ENCODE data around the gene OR2K2. TPM values are rescaled to one million over a fixed set of nuclear protein-coding genes. Genes with fewer than 3 reads are reported as not detected.
"Not testable (repeated sequence)": the region's sequence is repeated elsewhere in the genome, so short reads cannot be mapped to it uniquely, and the experiment has no call there.

OR2K2 gene
- total and polyA plus RNA-seq, 4 donors: not detected

GRCh38 chr9:111284703-111285102, 45.3 kb downstream of the OR2K2 start:
- 73 to 84% methylated on average over 4 of the region's 4 CpGs for WGBS, 2 donors
- no peak overlapping the region for H3K27ac ChIP-seq (ENCODE audit: low read depth in 1 of 2, low read length in 1 of 2)
- DNase-seq: no peak
- no peak for ATAC-seq (ENCODE audit: insufficient read depth, low FRiP score)
- H3K27me3 ChIP-seq (ENCODE audit: control insufficient read depth in 3 of 3, insufficient read depth in 3 of 3, low read length in 2 of 3): no peaks in the 10 kb centered on the region
- TF ChIP-seq CTCF (IDR thresholded peaks at IDR 0.05; ENCODE audit: control extremely low read depth, extremely low read depth): no peak
- peaks cover 0 to 2% (median 0%) of the 10 kb centered on the region in 4 donors for H3K9me3 ChIP-seq (ENCODE audit: control insufficient read depth in 4 of 4, insufficient read depth in 3 of 4, low read length in 3 of 4)
- H3K9ac ChIP-seq (ENCODE audit: insufficient read depth in 1 of 2, low read length in 2 of 2): no peak overlapping the region
- no peaks in the 10 kb centered on the region for H3K36me3 ChIP-seq (ENCODE audit: control insufficient read depth in 4 of 4, insufficient read depth in 4 of 4, low read length in 4 of 4)
- no peak overlapping the region for H3K4me3 ChIP-seq
- peaks cover 0 to 14% (median 2%) of the 10 kb centered on the region in 5 donors for H3K4me1 ChIP-seq (ENCODE audit: control insufficient read depth in 5 of 5, insufficient read depth in 5 of 5, low read length in 5 of 5)

- TF ChIP-seq CTCF (IDR thresholded peaks at IDR 0.05; ENCODE audit: control extremely low read depth, extremely low read depth): no peak
- no peak overlapping the region for H3K9ac ChIP-seq (ENCODE audit: insufficient read depth in 1 of 2, low read length in 2 of 2)
- H3K36me3 ChIP-seq (ENCODE audit: control insufficient read depth in 4 of 4, insufficient read depth in 4 of 4, low read length in 4 of 4): no peaks in the 10 kb centered on the region
- no peaks in the 10 kb centered on the region for H3K27me3 ChIP-seq (ENCODE audit: control insufficient read depth in 3 of 3, insufficient read depth in 3 of 3, low read length in 2 of 3)
- H3K4me1 ChIP-seq (ENCODE audit: control insufficient read depth in 5 of 5, insufficient read depth in 5 of 5, low read length in 5 of 5): peaks cover 0 to 14% (median 2%) of the 10 kb centered on the region in 5 donors
- ATAC-seq (ENCODE audit: insufficient read depth, low FRiP score) (no peak), DNase-seq (peak in 2 of 3 donors; percentile 86 to 92)
- no peak overlapping the region for H3K27ac ChIP-seq (ENCODE audit: low read depth in 1 of 2, low read length in 1 of 2)
- WGBS, 2 donors: 70 to 90% methylated on average over 2 of the region's 2 CpGs
- peaks cover 0 to 2% (median 0%) of the 10 kb centered on the region in 4 donors for H3K9me3 ChIP-seq (ENCODE audit: control insufficient read depth in 4 of 4, insufficient read depth in 3 of 4, low read length in 3 of 4)
- H3K4me3 ChIP-seq: no peak overlapping the region
Observed at GRCh38 chr9:111282845-111283244, 47.2 kb downstream of the OR2K2 start.

- not testable (repeated sequence) for H3K9me3 ChIP-seq (ENCODE audit: control insufficient read depth in 4 of 4, insufficient read depth in 3 of 4, low read length in 3 of 4); H3K4me3 ChIP-seq; H3K27ac ChIP-seq (ENCODE audit: low read depth in 1 of 2, low read length in 1 of 2); H3K36me3 ChIP-seq (ENCODE audit: control insufficient read depth in 4 of 4, insufficient read depth in 4 of 4, low read length in 4 of 4); H3K9ac ChIP-seq (ENCODE audit: insufficient read depth in 1 of 2, low read length in 2 of 2); DNase-seq; H3K27me3 ChIP-seq (ENCODE audit: control insufficient read depth in 3 of 3, insufficient read depth in 3 of 3, low read length in 2 of 3); ATAC-seq (ENCODE audit: insufficient read depth, low FRiP score)
- H3K4me1 ChIP-seq (ENCODE audit: control insufficient read depth in 5 of 5, insufficient read depth in 5 of 5, low read length in 5 of 5): peaks cover 0 to 14% (median 2%) of the 10 kb centered on the region in 5 donors
- 93 to 95% methylated on average over 1 of the region's 1 CpG for whole genome bisulfite sequencing, 2 donors
Observed at GRCh38 chr9:111280795-111281194, 49.2 kb downstream of the OR2K2 start.

Other genes with a start within 250 kb of the OR2K2 start
- 10 to 100 TPM; 71.5 to 93.2 TPM for gene ECPAS, start 154.2 kb upstream of the OR2K2 start, total RNA-seq
- gene ECPAS, start 154.2 kb upstream of the OR2K2 start, polyA plus RNA-seq: 10 to 100 TPM; 17.4 to 22.9 TPM
- gene ZNF483, start 195.0 kb upstream of the OR2K2 start, total RNA-seq: 10 to 100 TPM in 1 of 2 donors, 1 to 10 TPM in 1; 4.8 to 20.6 TPM
- under 1 TPM; 0.14 to 0.69 TPM for gene ZNF483, start 195.0 kb upstream of the OR2K2 start, polyA plus RNA-seq